GM23338 (cell line): ENCODE measurements around the gene ARMH1. TPM values are rescaled to one million over a fixed set of nuclear protein-coding genes. Genes with fewer than 3 reads are reported as not detected.
A peak's percentile ranks its signal among the peaks of the same experiment; 100 is the strongest.

ENCODE experiments used
- ATAC-seq: fragments of 200-7000 bp; cut with Tn5 transposase; 3 replicates; pipeline ENCODE4 v1.9.1; 2020
- DNase-seq: peaks from one replicate; pipeline ENCODE4 v3.0.0-alpha.2; 2015; ENCODE audit warnings: low spot score
- H2AFZ ChIP-seq: fragments of 200-600 bp; sonication (generic); 2 replicates; pipeline ENCODE4 v1.8.0; 2016; ENCODE audit warnings: antibody characterized with exemption, mild to moderate bottlenecking, moderate library complexity
- H3F3A ChIP-seq: fragments of 200-600 bp; sonication (generic); replicated peaks from 2 replicates; pipeline ENCODE4 v1.8.0; 2017; ENCODE audit warnings: antibody characterized with exemption, mixed run types, low read depth
- H3K27ac ChIP-seq: fragments of 200-600 bp; sonication (generic); 2 replicates; pipeline ENCODE4 v1.6.1; 2016; ENCODE audit warnings: low read depth
- H3K27me3 ChIP-seq: fragments of 200-600 bp; sonication (generic); 2 replicates; pipeline ENCODE4 v1.8.0; 2016; ENCODE audit warnings: mild to moderate bottlenecking, mixed run types, moderate library complexity; ENCODE audit not compliant: insufficient read depth
- H3K36me3 ChIP-seq: fragments of 200-600 bp; sonication (generic); 2 replicates; pipeline ENCODE4 v1.8.0; 2016; ENCODE audit warnings: mild to moderate bottlenecking; ENCODE audit not compliant: insufficient read depth
- H3K4me1 ChIP-seq: fragments of 200-600 bp; sonication (generic); 2 replicates; pipeline ENCODE4 v1.8.0; 2016; ENCODE audit warnings: mild to moderate bottlenecking, moderate library complexity; ENCODE audit not compliant: insufficient read depth
- H3K4me2 ChIP-seq: fragments of 200-600 bp; sonication (generic); 2 replicates; pipeline ENCODE4 v1.7.1; 2017; ENCODE audit warnings: mixed run types
- H3K4me3 ChIP-seq: fragments of 200-600 bp; sonication (generic); 2 replicates; pipeline ENCODE4 v1.6.1; 2016; ENCODE audit warnings: mixed run types
- H3K79me2 ChIP-seq: fragments of 200-600 bp; sonication (generic); replicated peaks from 2 replicates; pipeline ENCODE4 v1.8.0; 2017; ENCODE audit warnings: mild to moderate bottlenecking; ENCODE audit not compliant: insufficient read depth
- H3K9me2 ChIP-seq: fragments of 200-600 bp; sonication (generic); 2 replicates; pipeline ENCODE4 v1.8.0; 2017; ENCODE audit not compliant: insufficient read depth
- H4K20me1 ChIP-seq: fragments of 200-600 bp; sonication (generic); replicated peaks from 2 replicates; pipeline ENCODE4 v1.8.0; 2017; ENCODE audit warnings: mild to moderate bottlenecking; ENCODE audit not compliant: insufficient read depth
- H3K27ac Mint-ChIP-seq: 2 replicates; pipeline ENCODE4 v1.8.0; 2020; ENCODE audit warnings: inconsistent platforms, mild to moderate bottlenecking, moderate library complexity, mixed read lengths
- H3K27me3 Mint-ChIP-seq: 3 replicates; pipeline ENCODE4 v1.8.0; 2022; ENCODE audit warnings: low read depth, mild to moderate bottlenecking, moderate library complexity, mixed read lengths, inconsistent platforms; ENCODE audit not compliant: insufficient read depth, poor library complexity
- H3K36me3 Mint-ChIP-seq: 3 replicates; pipeline ENCODE4 v1.8.0; 2021; ENCODE audit warnings: low read depth, mild to moderate bottlenecking, inconsistent platforms, moderate library complexity, mixed read lengths
- H3K4me1 Mint-ChIP-seq: 3 replicates; pipeline ENCODE4 v1.8.0; 2020; ENCODE audit warnings: mild to moderate bottlenecking, inconsistent platforms, mixed read lengths
- H3K4me3 Mint-ChIP-seq: 3 replicates; pipeline ENCODE4 v1.8.0; 2021; ENCODE audit warnings: moderate library complexity, mild to moderate bottlenecking, inconsistent platforms, mixed read lengths
- H3K9me3 Mint-ChIP-seq: 3 replicates; pipeline ENCODE4 v1.8.0; 2020; ENCODE audit warnings: moderate library complexity, mild to moderate bottlenecking, inconsistent platforms, mixed read lengths
- CTCF ChIP-seq, 2 experiments: fragments of 200-600 bp in 1 of 2; sonication (generic) in 1 of 2; conservative IDR thresholded peaks; 2 replicates each; pipeline versions ENCODE4 v1.5.1 to v1.6.1; 2016 to 2017; ENCODE audit warnings: antibody characterized with exemption in 2 of 2, low read depth in 2 of 2, mild to moderate bottlenecking in 2 of 2, moderate library complexity in 1 of 2
- EZH2 ChIP-seq: fragments of 200-600 bp; sonication (generic); IDR thresholded peaks from one replicate; pipeline ENCODE4 v1.8.0; 2017; ENCODE audit warnings: antibody characterized with exemption, mild to moderate bottlenecking, low read depth; ENCODE audit not compliant: unreplicated experiment
- EZH2phosphoT487 ChIP-seq: fragments of 200-600 bp; sonication (generic); IDR thresholded peaks from one replicate; pipeline ENCODE4 v1.8.1; 2018; ENCODE audit warnings: antibody characterized with exemption; ENCODE audit not compliant: unreplicated experiment
- STAT1 ChIP-seq: IDR thresholded peaks from one replicate; pipeline ENCODE4 v1.6.1; 2016; ENCODE audit warnings: antibody characterized with exemption; ENCODE audit not compliant: unreplicated experiment
- ZNF114 ChIP-seq: fragments of 250-450 bp; sonication (Bioruptor Pico); IDR thresholded peaks from 2 replicates; pipeline ENCODE4 v1.5.0; 2020; ENCODE audit warnings: mild to moderate bottlenecking, moderate library complexity
- ZNF331 ChIP-seq: fragments of 250-450 bp; sonication (Bioruptor Pico); IDR thresholded peaks from 2 replicates; pipeline ENCODE4 v1.5.0; 2020; ENCODE audit warnings: low read depth, mild to moderate bottlenecking, moderate library complexity
- polyA plus RNA-seq: library from polyadenylated mRNA; unstranded; fragments of >200 nt; fragmentation: Nextera tagmentation; extraction: Ambion mirVana; gene quantifications from 2 replicates; pipeline ENCODE4 v1.2.1, GENCODE V29; 2016
- total RNA-seq: library from RNA; depleted of rRNA; stranded (reverse); fragments of >200 nt; shearing (Covaris generic); gene quantifications from 2 replicates; pipeline ENCODE4 v1.2.3, GENCODE V29; 2014
- TF ChIP-seq, protein P1 (sequence below): IDR thresholded peaks from 2 replicates; pipeline ENCODE4 v1.6.1; 2016; ENCODE audit warnings: antibody characterized with exemption
- TF ChIP-seq, protein P2 (sequence below): IDR thresholded peaks from one replicate; pipeline ENCODE4 v1.6.1; 2018; ENCODE audit warnings: antibody characterized with exemption; ENCODE audit not compliant: unreplicated experiment

The ARMH1 gene
- total and polyA plus RNA-seq, 2 experiments from 2014 or later = 0.31 TPM; not detected in 1

DNA sequence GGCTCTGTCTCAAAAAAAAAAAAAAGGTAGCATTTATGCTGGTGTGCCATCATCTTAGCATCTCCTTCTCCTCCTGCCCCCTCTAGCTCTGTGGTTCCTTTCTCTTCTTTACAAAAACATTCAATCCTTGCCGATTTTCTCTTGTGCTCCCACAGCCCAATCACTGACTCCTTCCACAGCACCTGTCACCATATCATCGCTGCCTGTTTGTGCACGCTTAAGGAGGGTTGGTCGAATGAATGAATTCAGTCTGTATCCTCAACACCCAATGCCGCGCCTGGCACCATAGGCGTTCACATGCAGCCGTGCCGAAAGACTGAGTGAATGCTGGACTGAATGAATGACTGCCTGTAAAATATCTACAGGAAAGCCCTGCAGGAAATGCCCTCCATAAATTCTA, 48.5 kb downstream of the ARMH1 start:
- DNase-seq = no peak
- no peak overlapping the region; the same call in 2 of the 3 replicates for H3K4me3 Mint-ChIP-seq
- ATAC-seq = no peak
- Histone ChIP-seq H3K4me2 (no peak overlapping the region), H3K9me2 (no peaks in the 10 kb centered on the region), H3F3A (0 out of 2 replicates have a peak, but pooled peaks cover 3% of the 10 kb centered on the region), H3K27me3 (no peaks in the 10 kb centered on the region), H4K20me1 (no peaks in the 10 kb centered on the region), H3K27ac (no peak overlapping the region), H3K79me2 (no peaks in the 10 kb centered on the region), H3K36me3 (no peaks in the 10 kb centered on the region), H3K4me1 (no peaks in the 10 kb centered on the region), H2AFZ (0 out of 2 replicates have a peak overlapping the region, but pooled peaks have one; percentile 95), H3K4me3 (no peak overlapping the region)
- H3K9me3 Mint-ChIP-seq = peaks cover 2% of the 10 kb centered on the region; the same call in 1 of the 3 replicates
- TF ChIP-seq STAT1 = no peak
- TF ChIP-seq, protein P1, sequence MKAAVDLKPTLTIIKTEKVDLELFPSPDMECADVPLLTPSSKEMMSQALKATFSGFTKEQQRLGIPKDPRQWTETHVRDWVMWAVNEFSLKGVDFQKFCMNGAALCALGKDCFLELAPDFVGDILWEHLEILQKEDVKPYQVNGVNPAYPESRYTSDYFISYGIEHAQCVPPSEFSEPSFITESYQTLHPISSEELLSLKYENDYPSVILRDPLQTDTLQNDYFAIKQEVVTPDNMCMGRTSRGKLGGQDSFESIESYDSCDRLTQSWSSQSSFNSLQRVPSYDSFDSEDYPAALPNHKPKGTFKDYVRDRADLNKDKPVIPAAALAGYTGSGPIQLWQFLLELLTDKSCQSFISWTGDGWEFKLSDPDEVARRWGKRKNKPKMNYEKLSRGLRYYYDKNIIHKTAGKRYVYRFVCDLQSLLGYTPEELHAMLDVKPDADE = no peak
- no peak for TF ChIP-seq EZH2
- no peak for TF ChIP-seq ZNF331
- no peaks in the 10 kb centered on the region; the same call in 2 of the 3 replicates for H3K4me1 Mint-ChIP-seq
- no peaks in the 10 kb centered on the region for H3K36me3 Mint-ChIP-seq
- no peak overlapping the region; the same call in none of the 2 replicates for H3K27ac Mint-ChIP-seq
- H3K27me3 Mint-ChIP-seq = peaks cover 16% of the 10 kb centered on the region

GRCh38 chr1:44723496-44724295, 49.2 kb downstream of the ARMH1 start:
- DNase-seq (no peak), ATAC-seq (no peak)
- Histone ChIP-seq H3K4me3 (no peak overlapping the region), H3K9me2 (no peaks in the 10 kb centered on the region), H2AFZ (peak overlapping the region; percentile 95), H3K79me2 (no peaks in the 10 kb centered on the region), H3F3A (0 out of 2 replicates have a peak, but pooled peaks cover 3% of the 10 kb centered on the region), H4K20me1 (no peaks in the 10 kb centered on the region), H3K27me3 (no peaks in the 10 kb centered on the region), H3K27ac (no peak overlapping the region), H3K4me2 (no peak overlapping the region), H3K4me1 (no peaks in the 10 kb centered on the region), H3K36me3 (no peaks in the 10 kb centered on the region)
- Mint-ChIP-seq H3K27ac (no peak overlapping the region; the same call in 1 of the 2 replicates), H3K4me1 (no peaks in the 10 kb centered on the region; the same call in 2 of the 3 replicates), H3K4me3 (no peak overlapping the region), H3K9me3 (peaks cover 2% of the 10 kb centered on the region; the same call in 1 of the 3 replicates), H3K27me3 (peaks cover 12% of the 10 kb centered on the region), H3K36me3 (no peaks in the 10 kb centered on the region)
- no peak for TF ChIP-seq EZH2phosphoT487
- TF ChIP-seq ZNF331 = no peak
- no peak for TF ChIP-seq ZNF114
- TF ChIP-seq, protein P2, sequence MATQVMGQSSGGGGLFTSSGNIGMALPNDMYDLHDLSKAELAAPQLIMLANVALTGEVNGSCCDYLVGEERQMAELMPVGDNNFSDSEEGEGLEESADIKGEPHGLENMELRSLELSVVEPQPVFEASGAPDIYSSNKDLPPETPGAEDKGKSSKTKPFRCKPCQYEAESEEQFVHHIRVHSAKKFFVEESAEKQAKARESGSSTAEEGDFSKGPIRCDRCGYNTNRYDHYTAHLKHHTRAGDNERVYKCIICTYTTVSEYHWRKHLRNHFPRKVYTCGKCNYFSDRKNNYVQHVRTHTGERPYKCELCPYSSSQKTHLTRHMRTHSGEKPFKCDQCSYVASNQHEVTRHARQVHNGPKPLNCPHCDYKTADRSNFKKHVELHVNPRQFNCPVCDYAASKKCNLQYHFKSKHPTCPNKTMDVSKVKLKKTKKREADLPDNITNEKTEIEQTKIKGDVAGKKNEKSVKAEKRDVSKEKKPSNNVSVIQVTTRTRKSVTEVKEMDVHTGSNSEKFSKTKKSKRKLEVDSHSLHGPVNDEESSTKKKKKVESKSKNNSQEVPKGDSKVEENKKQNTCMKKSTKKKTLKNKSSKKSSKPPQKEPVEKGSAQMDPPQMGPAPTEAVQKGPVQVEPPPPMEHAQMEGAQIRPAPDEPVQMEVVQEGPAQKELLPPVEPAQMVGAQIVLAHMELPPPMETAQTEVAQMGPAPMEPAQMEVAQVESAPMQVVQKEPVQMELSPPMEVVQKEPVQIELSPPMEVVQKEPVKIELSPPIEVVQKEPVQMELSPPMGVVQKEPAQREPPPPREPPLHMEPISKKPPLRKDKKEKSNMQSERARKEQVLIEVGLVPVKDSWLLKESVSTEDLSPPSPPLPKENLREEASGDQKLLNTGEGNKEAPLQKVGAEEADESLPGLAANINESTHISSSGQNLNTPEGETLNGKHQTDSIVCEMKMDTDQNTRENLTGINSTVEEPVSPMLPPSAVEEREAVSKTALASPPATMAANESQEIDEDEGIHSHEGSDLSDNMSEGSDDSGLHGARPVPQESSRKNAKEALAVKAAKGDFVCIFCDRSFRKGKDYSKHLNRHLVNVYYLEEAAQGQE = no peak
- no peak for TF ChIP-seq CTCF (conservative IDR thresholded peaks at IDR 0.05; ENCODE audit: low read depth in 2 of 2)
- no peak for TF ChIP-seq STAT1
